GM12872 (cell line): Measurements from ENCODE around the gene COLEC12.

ENCODE experiments used
- TF ChIP-seq, protein P1 (sequence below): IDR thresholded peaks from 3 replicates; pipeline ENCODE4 v1.5.1; 2011; ENCODE audit warnings: low read depth, mild to moderate bottlenecking, low read length, moderate library complexity; ENCODE audit not compliant: insufficient read depth

The COLEC12 gene

GRCh38 chr18:448116-448790 lies 52.2 kb downstream of the COLEC12 start:
- TF ChIP-seq, protein P1, sequence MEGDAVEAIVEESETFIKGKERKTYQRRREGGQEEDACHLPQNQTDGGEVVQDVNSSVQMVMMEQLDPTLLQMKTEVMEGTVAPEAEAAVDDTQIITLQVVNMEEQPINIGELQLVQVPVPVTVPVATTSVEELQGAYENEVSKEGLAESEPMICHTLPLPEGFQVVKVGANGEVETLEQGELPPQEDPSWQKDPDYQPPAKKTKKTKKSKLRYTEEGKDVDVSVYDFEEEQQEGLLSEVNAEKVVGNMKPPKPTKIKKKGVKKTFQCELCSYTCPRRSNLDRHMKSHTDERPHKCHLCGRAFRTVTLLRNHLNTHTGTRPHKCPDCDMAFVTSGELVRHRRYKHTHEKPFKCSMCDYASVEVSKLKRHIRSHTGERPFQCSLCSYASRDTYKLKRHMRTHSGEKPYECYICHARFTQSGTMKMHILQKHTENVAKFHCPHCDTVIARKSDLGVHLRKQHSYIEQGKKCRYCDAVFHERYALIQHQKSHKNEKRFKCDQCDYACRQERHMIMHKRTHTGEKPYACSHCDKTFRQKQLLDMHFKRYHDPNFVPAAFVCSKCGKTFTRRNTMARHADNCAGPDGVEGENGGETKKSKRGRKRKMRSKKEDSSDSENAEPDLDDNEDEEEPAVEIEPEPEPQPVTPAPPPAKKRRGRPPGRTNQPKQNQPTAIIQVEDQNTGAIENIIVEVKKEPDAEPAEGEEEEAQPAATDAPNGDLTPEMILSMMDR: no peak

DNA sequence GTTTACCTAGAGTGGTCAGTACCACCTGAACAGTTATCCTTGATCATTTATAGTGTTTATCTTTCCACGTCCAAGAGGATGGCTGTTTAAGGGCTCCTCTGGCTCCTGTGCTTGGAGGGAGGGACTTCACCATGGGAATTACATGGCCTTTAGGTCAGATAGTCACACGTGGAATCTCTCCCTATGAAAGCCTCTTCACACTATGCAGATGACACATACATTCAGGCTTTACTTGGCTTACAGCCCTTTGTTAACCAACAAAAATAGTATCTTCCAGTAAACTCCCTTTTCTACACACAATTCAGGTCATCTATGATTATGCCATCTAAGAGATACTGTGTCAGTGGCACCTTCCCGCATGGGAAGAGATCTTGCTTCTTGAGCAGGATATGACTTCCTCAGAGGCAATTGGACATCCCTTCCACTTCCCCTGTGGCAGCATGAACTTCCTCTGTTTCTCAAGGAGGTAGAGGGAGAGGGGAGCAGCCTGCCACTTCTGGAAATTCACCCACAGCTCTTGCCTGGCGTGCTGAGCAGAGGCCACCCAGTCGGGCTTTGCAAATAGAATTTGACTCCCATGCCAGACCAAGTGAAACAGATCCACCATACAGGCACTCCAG lies 53.5 kb downstream of the COLEC12 start:
- TF ChIP-seq, protein P1: no peak

GRCh38 chr18:445055-445454 lies 55.4 kb downstream of the COLEC12 start:
- TF ChIP-seq, protein P1: no peak

DNA sequence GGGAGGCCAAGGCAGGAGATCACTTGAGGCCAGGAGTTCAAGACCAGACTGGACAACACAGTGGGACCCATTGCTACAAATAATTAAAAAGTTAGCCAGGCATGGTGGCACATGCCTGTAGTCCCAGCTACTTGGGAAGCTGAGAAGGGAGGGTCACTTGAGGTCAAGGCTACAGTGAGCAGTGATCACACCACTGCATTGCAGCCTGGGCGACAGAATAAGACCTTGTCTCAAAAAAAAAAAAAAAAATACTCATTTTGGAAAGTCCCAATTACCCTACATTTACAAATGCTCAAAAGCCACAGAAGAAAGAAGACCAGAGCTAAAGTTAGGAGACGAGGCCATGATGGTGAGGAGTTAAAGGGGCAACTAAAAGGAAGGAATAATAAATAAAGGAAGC lies 61.9 kb downstream of the COLEC12 start:
- TF ChIP-seq, protein P1: no peak

- TF ChIP-seq, protein P1: no peak
Measured at GRCh38 chr18:435940-436339, 64.6 kb downstream of the COLEC12 start.

GRCh38 chr18:434410-434809 lies 66.1 kb downstream of the COLEC12 start:
- TF ChIP-seq, protein P1: no peak

DNA sequence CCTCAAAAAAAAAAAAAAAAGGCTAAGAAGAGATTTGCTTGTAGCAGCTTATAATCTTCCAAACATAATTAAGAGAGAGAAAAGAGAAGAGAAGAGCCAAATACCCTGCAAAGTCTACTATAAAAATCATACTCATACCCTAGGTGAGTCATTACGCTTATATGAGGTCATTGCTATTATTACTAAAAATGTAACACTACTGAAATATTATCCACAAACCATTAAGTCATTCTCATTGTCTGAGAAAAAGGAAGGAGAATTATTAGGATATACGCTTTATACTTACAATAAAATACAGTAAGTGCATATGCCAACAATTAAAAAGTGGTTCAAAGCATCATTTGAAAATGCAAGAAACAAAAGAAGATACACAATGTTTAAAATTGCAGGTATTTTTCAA lies 66.5 kb downstream of the COLEC12 start:
- TF ChIP-seq, protein P1: no peak
